Lung (tissue), 12 donors: ENCODE measurements around the gene BAX. TPM values are rescaled to one million over a fixed set of nuclear protein-coding genes. Genes with fewer than 3 reads are reported as not detected.
A peak's percentile ranks its signal among the peaks of the same experiment; 100 is the strongest.

ENCODE experiments used
- ATAC-seq: fragments of 200-7000 bp; cut with Tn5 transposase; one replicate; pipeline ENCODE4 v1.9.1; 2020; ENCODE audit warnings: moderate number of reproducible peaks; ENCODE audit not compliant: insufficient read depth, low FRiP score
- DNase-seq, 3 donors: peaks; one replicate each; pipeline ENCODE4 v3.0.0-alpha.2; 2013 to 2017
- H3K27ac ChIP-seq, 2 donors: one replicate each; pipeline ENCODE4 v1.5.1; 2013; ENCODE audit warnings: mild to moderate bottlenecking in 2 of 2, moderate library complexity in 2 of 2, control low read depth in 1 of 2, inconsistent platforms in 1 of 2, low read depth in 1 of 2, low read length in 1 of 2
- H3K27me3 ChIP-seq, 3 donors: one replicate each; pipeline ENCODE4 v1.5.1; 2013; ENCODE audit warnings: low read length in 2 of 3; ENCODE audit not compliant: control insufficient read depth in 3 of 3, insufficient read depth in 3 of 3
- H3K36me3 ChIP-seq, 4 donors: one replicate each; pipeline ENCODE4 v1.5.1; 2013; ENCODE audit warnings: low read length in 4 of 4, mild to moderate bottlenecking in 1 of 4, moderate library complexity in 1 of 4; ENCODE audit not compliant: control insufficient read depth in 4 of 4, insufficient read depth in 4 of 4
- H3K4me1 ChIP-seq, 5 donors: one replicate each; pipeline ENCODE4 v1.5.1; 2013; ENCODE audit warnings: low read length in 5 of 5, mild to moderate bottlenecking in 2 of 5, moderate library complexity in 1 of 5; ENCODE audit not compliant: control insufficient read depth in 5 of 5, insufficient read depth in 5 of 5
- H3K4me3 ChIP-seq: one replicate; pipeline ENCODE4 v1.5.1; 2013; ENCODE audit warnings: mild to moderate bottlenecking, control low read depth, moderate library complexity
- H3K9ac ChIP-seq, 2 donors: one replicate each; pipeline ENCODE4 v1.5.1; 2013; ENCODE audit warnings: low read length in 2 of 2, control low read depth in 1 of 2; ENCODE audit not compliant: insufficient read depth in 1 of 2
- H3K9me3 ChIP-seq, 4 donors: one replicate each; pipeline ENCODE4 v1.5.1; 2013; ENCODE audit warnings: low read length in 3 of 4, mild to moderate bottlenecking in 1 of 4, moderate library complexity in 1 of 4; ENCODE audit not compliant: control insufficient read depth in 4 of 4, insufficient read depth in 3 of 4
- CTCF ChIP-seq: IDR thresholded peaks from 2 replicates; pipeline ENCODE4 v1.5.1; 2012; ENCODE audit warnings: mild to moderate bottlenecking; ENCODE audit errors: control extremely low read depth, extremely low read depth
- WGBS, 2 donors: extraction: QIAGEN DNeasy Blood & Tissue Kit; methylation state at CpG; one replicate each; pipeline ENCODE4 v1.1.7; 2013; 5-methylcytosine and 5-hydroxymethylcytosine counted together
- polyA plus RNA-seq, 2 donors: library from polyadenylated mRNA; stranded (reverse); fragments of 200-250 nt; gene quantifications; one replicate each; pipeline ENCODE4 v1.2.1, GENCODE V29; 2013
- total RNA-seq, 2 donors: library from RNA; depleted of rRNA in 1 of 2; stranded (reverse); fragments of >200 nt in 1 of 2; gene quantifications; one replicate each; pipeline ENCODE4 v1.2.1, GENCODE V29; 2014 to 2021
- donor health status: control.
- donor health status: control.
- donor health status: Bipolar disorder and iron deficiency.
- donor health status: healthy.
- donor health status: DM: yes; HTN: yes; CAD: no.

BAX gene
- total and polyA plus RNA-seq, 4 donors: 25.9 to 121 (median 104) TPM

GRCh38 chr19:48988286-48988685, 33.6 kb downstream of the BAX start:
- H3K9me3 ChIP-seq: no peaks in the 10 kb centered on the region
- H3K4me1 ChIP-seq: peaks cover 0 to 11% (median 9%) of the 10 kb centered on the region in 5 donors
- WGBS, 2 donors: 90 to 96% methylated on average over 7 of the region's 7 CpGs
- TF ChIP-seq CTCF: no peak
- H3K9ac ChIP-seq: no peak overlapping the region
- ATAC-seq (no peak), DNase-seq (no peak)
- peaks cover 12 to 40% (median 26%) of the 10 kb centered on the region in 4 donors for H3K36me3 ChIP-seq
- H3K27me3 ChIP-seq: no peaks in the 10 kb centered on the region
- H3K27ac ChIP-seq: no peak overlapping the region
- no peak overlapping the region for H3K4me3 ChIP-seq

- Histone ChIP-seq H3K27ac (no peak overlapping the region), H3K27me3 (no peaks in the 10 kb centered on the region), H3K9me3 (no peaks in the 10 kb centered on the region), H3K4me3 (no peak overlapping the region), H3K9ac (no peak overlapping the region), H3K4me1 (peaks cover 0 to 11% (median 9%) of the 10 kb centered on the region in 5 donors), H3K36me3 (peaks cover 7 to 37% (median 24%) of the 10 kb centered on the region in 4 donors)
- ATAC-seq: no peak
- no peak for DNase-seq
- TF ChIP-seq CTCF: no peak
- 90 to 95% methylated on average over 9 of the region's 9 CpGs for WGBS, 2 donors
These were observed 34.2 kb downstream of the BAX start for GRCh38 chr19:48988860-48989259.

- ATAC-seq: no peak
- peaks cover 4 to 19% (median 10%) of the 10 kb centered on the region in 5 donors for H3K4me1 ChIP-seq
- H3K36me3 ChIP-seq: peaks cover 5 to 36% (median 23%) of the 10 kb centered on the region in 4 donors
- H3K27ac ChIP-seq: peak overlapping the region in 1 of 2 donors; percentile 96
- TF ChIP-seq CTCF: no peak
- H3K4me3 ChIP-seq: no peak overlapping the region
- H3K9ac ChIP-seq: no peak overlapping the region
- H3K9me3 ChIP-seq: no peaks in the 10 kb centered on the region
- H3K27me3 ChIP-seq: no peaks in the 10 kb centered on the region
- 81 to 92% methylated on average over 17 of the region's 17 CpGs for WGBS, 2 donors
- DNase-seq: no peak
These were observed 35.1 kb downstream of the BAX start for GRCh38 chr19:48989701-48990291.

- H3K36me3 ChIP-seq: peaks cover 0 to 30% (median 17%) of the 10 kb centered on the region in 4 donors
These were observed 35.7 kb downstream of the BAX start for GRCh38 chr19:48990400-48990799.

More at GRCh38 chr19:48990400-48990799, 35.7 kb downstream of the BAX start:
- peak overlapping the region in 1 of 2 donors; percentile 96 for H3K27ac ChIP-seq
- no peaks in the 10 kb centered on the region for H3K27me3 ChIP-seq
- H3K9me3 ChIP-seq: no peaks in the 10 kb centered on the region
- peaks cover 4 to 22% (median 10%) of the 10 kb centered on the region in 5 donors for H3K4me1 ChIP-seq
- no peak overlapping the region for H3K9ac ChIP-seq
- ATAC-seq (no peak), DNase-seq (no peak)
- no peak for TF ChIP-seq CTCF
- WGBS, 2 donors: 68 to 81% methylated on average over 4 of the region's 4 CpGs
- H3K4me3 ChIP-seq: no peak overlapping the region
